ENCODE measurements around the gene RPGRIP1L. TPM values are rescaled to one million over a fixed set of nuclear protein-coding genes. Genes with fewer than 3 reads are reported as not detected.
A peak's percentile ranks its signal among the peaks of the same experiment; 100 is the strongest.
"Not testable (repeated sequence)": the region's sequence is repeated elsewhere in the genome, so short reads cannot be mapped to it uniquely, and the experiment has no call there.

The RPGRIP1L gene
- total RNA-seq, 1 experiment from 2014 or later, result 12.7 TPM

- CTCF ChIA-PET, result interaction anchor here (1.2 kb wide), 1 partner anchor 155 kb away, joined by 3 read pairs; no protein-coding TSS in a partner anchor
- no peaks in the 10 kb centered on the region for H3K4me1 ChIP-seq (ENCODE audit: control insufficient read depth, insufficient read depth, low read length)
- H3K27ac ChIP-seq (ENCODE audit: low read length), result peak overlapping the region; percentile 91
- TF ChIP-seq POLR2AphosphoS5 (IDR thresholded peaks at IDR 0.05; ENCODE audit: low read depth, low read length), result no peak
- no peak for TF ChIP-seq TCF7L2 (IDR thresholded peaks at IDR 0.05; ENCODE audit: low read depth, low read length)
- no peak for TF ChIP-seq REST (IDR thresholded peaks at IDR 0.05; ENCODE audit: insufficient read depth in 1 of 2, low read depth in 2 of 2, low read length in 1 of 2)
- TF ChIP-seq SIN3A (IDR thresholded peaks at IDR 0.05; ENCODE audit: borderline replicate concordance, insufficient read depth, low read depth, low read length), result no peak
- TF ChIP-seq CTCF (IDR thresholded peaks at IDR 0.05), result no peak
- H3K4me3 ChIP-seq (ENCODE audit: low read depth in 2 of 2, low read length in 2 of 2), result peak overlapping the region; percentile 84 to 96
- H3K9me3 ChIP-seq (ENCODE audit: control insufficient read depth, insufficient read depth, low read depth, low read length), result no peaks in the 10 kb centered on the region
- no peaks in the 10 kb centered on the region for H3K27me3 ChIP-seq (ENCODE audit: control insufficient read depth, insufficient read depth, low read length)
- intact Hi-C loops (cut with micrococcal nuclease; ENCODE audit: unreplicated experiment) (no loop called here), in situ Hi-C loops (cut with HindIII; ENCODE audit: low pct_unique_long_range_greater_than_20kb, low sequenced_read_pairs) (no loop called here)
- DNase-seq (ENCODE audit: low read depth, low spot score) (no peak), ATAC-seq (no peak)
- POLR2A ChIA-PET, result no interaction called here
- peaks cover 2% of the 10 kb centered on the region for H3K36me3 ChIP-seq (ENCODE audit: control insufficient read depth, insufficient read depth, low read length)
- BruUV-seq (replicated peaks), result TSS peak; percentile 63
Observed at GRCh38 chr16:53704445-53704813, 770 bp upstream of the RPGRIP1L start.

GRCh38 chr16:53698271-53698670 lies 5.4 kb downstream of the RPGRIP1L start:
- H3K27ac ChIP-seq (ENCODE audit: low read length); H3K4me3 ChIP-seq (ENCODE audit: low read depth in 2 of 2, low read length in 2 of 2); H3K4me1 ChIP-seq (ENCODE audit: control insufficient read depth, insufficient read depth, low read length); ATAC-seq; POLR2A ChIA-PET; intact Hi-C loops (cut with micrococcal nuclease; ENCODE audit: unreplicated experiment); CTCF ChIA-PET; BruUV-seq (replicated peaks); in situ Hi-C loops (cut with HindIII; ENCODE audit: low pct_unique_long_range_greater_than_20kb, low sequenced_read_pairs); H3K27me3 ChIP-seq (ENCODE audit: control insufficient read depth, insufficient read depth, low read length); H3K36me3 ChIP-seq (ENCODE audit: control insufficient read depth, insufficient read depth, low read length); DNase-seq (ENCODE audit: low read depth, low spot score); H3K9me3 ChIP-seq (ENCODE audit: control insufficient read depth, insufficient read depth, low read depth, low read length): not testable (repeated sequence)

DNA sequence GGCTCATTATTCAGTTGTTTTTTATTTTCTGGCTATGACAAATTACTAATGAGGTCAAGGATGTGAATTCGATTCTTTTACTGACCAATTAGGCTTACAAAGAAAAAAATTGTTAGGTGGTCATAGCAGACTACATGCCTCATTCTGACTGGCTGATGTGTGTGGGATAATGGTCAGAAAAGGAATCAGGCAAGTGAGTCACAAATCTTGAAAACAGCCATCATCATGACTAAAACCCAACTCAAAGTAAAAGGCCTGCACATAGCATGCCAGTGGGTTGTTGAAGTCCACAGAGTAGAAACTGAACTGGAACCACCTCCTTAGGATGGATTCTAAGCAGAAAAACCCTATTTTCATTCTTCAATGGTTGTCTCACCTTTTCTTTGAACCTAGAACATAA lies 8.6 kb downstream of the RPGRIP1L start:
- CTCF ChIA-PET, result no interaction called here
- DNase-seq (ENCODE audit: low read depth, low spot score) (no peak), ATAC-seq (no peak)
- intact Hi-C loops (cut with micrococcal nuclease; ENCODE audit: unreplicated experiment), result no loop called here
- no peak overlapping the region for H3K4me3 ChIP-seq (ENCODE audit: low read depth in 2 of 2, low read length in 2 of 2)
- no peaks in the 10 kb centered on the region for H3K9me3 ChIP-seq (ENCODE audit: control insufficient read depth, insufficient read depth, low read depth, low read length)
- no peak for TF ChIP-seq REST (IDR thresholded peaks at IDR 0.05; ENCODE audit: insufficient read depth in 1 of 2, low read depth in 2 of 2, low read length in 1 of 2)
- no peak for TF ChIP-seq SIN3A (IDR thresholded peaks at IDR 0.05; ENCODE audit: borderline replicate concordance, insufficient read depth, low read depth, low read length)
- TF ChIP-seq TCF7L2 (IDR thresholded peaks at IDR 0.05; ENCODE audit: low read depth, low read length), result no peak
- no peak for TF ChIP-seq CTCF (IDR thresholded peaks at IDR 0.05)
- TF ChIP-seq POLR2AphosphoS5 (IDR thresholded peaks at IDR 0.05; ENCODE audit: low read depth, low read length), result no peak
- in situ Hi-C loops (cut with HindIII; ENCODE audit: low pct_unique_long_range_greater_than_20kb, low sequenced_read_pairs), result no loop called here
- BruUV-seq (replicated peaks), result no TSS peak
- no peaks in the 10 kb centered on the region for H3K27me3 ChIP-seq (ENCODE audit: control insufficient read depth, insufficient read depth, low read length)
- no peak overlapping the region for H3K27ac ChIP-seq (ENCODE audit: low read length)
- POLR2A ChIA-PET, result no interaction called here
- no peaks in the 10 kb centered on the region; the same call in 1 of the 2 replicates for H3K36me3 ChIP-seq (ENCODE audit: control insufficient read depth, insufficient read depth, low read length)
- no peaks in the 10 kb centered on the region; the same call in 1 of the 2 replicates for H3K4me1 ChIP-seq (ENCODE audit: control insufficient read depth, insufficient read depth, low read length)
